GM20431 (cell line): ENCODE data around the gene CCDC78.

Source experiments
- in situ Hi-C: fragments of 300-500 bp; cut with MseI, MboI; formaldehyde crosslinking; loops from one replicate; pipeline ENCODE4 v1.15.0; 2020; ENCODE audit warnings: low sequenced_read_pairs; ENCODE audit not compliant: unreplicated experiment

The CCDC78 gene

GRCh38 chr16:673399-673991, 52.7 kb downstream of the CCDC78 start:
- in situ Hi-C loops = no loop called here

GRCh38 chr16:672851-673250, 53.4 kb downstream of the CCDC78 start:
- in situ Hi-C loops = no loop called here
